ENCODE results near the gene TAF3.

TAF3 gene

GRCh38 chr10:8049865-8050555, 231.7 kb downstream of the TAF3 start:
- DNase-seq (no peak), ATAC-seq (replicated peaks) (no peak)
- Mint-ChIP-seq H3K27me3 (peaks cover 55 to 78% of the 10 kb centered on the region in 2 donors), H3K27ac (peak overlapping the region in 1 of 2 donors; percentile 38), H3K4me1 (ENCODE audit: low read depth in 2 of 2) (peaks cover 51 to 64% of the 10 kb centered on the region in 2 donors), H3K9me3 (no peaks in the 10 kb centered on the region), H3K36me3 (ENCODE audit: insufficient read depth) (peaks cover 57% of the 10 kb centered on the region), H3K4me3 (peak overlapping the region; percentile 79 to 80)

- H3K4me1 Mint-ChIP-seq (ENCODE audit: low read depth in 2 of 2), result peaks cover 46 to 58% of the 10 kb centered on the region in 2 donors
- DNase-seq, result no peak
- peak overlapping the region in 1 of 2 donors; percentile 38 for H3K27ac Mint-ChIP-seq
- peaks cover 50 to 72% of the 10 kb centered on the region in 2 donors for H3K27me3 Mint-ChIP-seq
- H3K36me3 Mint-ChIP-seq (ENCODE audit: insufficient read depth), result peaks cover 63% of the 10 kb centered on the region
- peak overlapping the region; percentile 79 to 80 for H3K4me3 Mint-ChIP-seq
- ATAC-seq (replicated peaks), result no peak
- H3K9me3 Mint-ChIP-seq, result no peaks in the 10 kb centered on the region
Measured at GRCh38 chr10:8050556-8051108, 232.3 kb downstream of the TAF3 start.

- no peaks in the 10 kb centered on the region for H3K9me3 Mint-ChIP-seq
- H3K4me3 Mint-ChIP-seq, result peak overlapping the region; percentile 79 to 80
- H3K36me3 Mint-ChIP-seq (ENCODE audit: insufficient read depth), result peaks cover 65% of the 10 kb centered on the region
- ATAC-seq (replicated peaks) (no peak), DNase-seq (no peak)
- no peak overlapping the region for H3K27ac Mint-ChIP-seq
- peaks cover 43 to 66% of the 10 kb centered on the region in 2 donors for H3K27me3 Mint-ChIP-seq
- peaks cover 40 to 52% of the 10 kb centered on the region in 2 donors for H3K4me1 Mint-ChIP-seq (ENCODE audit: low read depth in 2 of 2)
Measured at GRCh38 chr10:8051109-8051821, 233.0 kb downstream of the TAF3 start.

- Mint-ChIP-seq H3K4me3 (peak overlapping the region; percentile 74 to 90), H3K4me1 (ENCODE audit: low read depth in 2 of 2) (peaks cover 40 to 52% of the 10 kb centered on the region in 2 donors), H3K9me3 (no peaks in the 10 kb centered on the region), H3K27me3 (peaks cover 37 to 60% of the 10 kb centered on the region in 2 donors), H3K27ac (peak overlapping the region in 1 of 2 donors; percentile 97), H3K36me3 (ENCODE audit: insufficient read depth) (peaks cover 66% of the 10 kb centered on the region)
- DNase-seq (no peak), ATAC-seq (replicated peaks) (no peak)
Measured at GRCh38 chr10:8051851-8052257, 233.5 kb downstream of the TAF3 start.

- no peak for DNase-seq
- Mint-ChIP-seq H3K27ac (peak overlapping the region in 1 of 2 donors; percentile 97), H3K4me3 (peak overlapping the region; percentile 90 to 97), H3K9me3 (no peaks in the 10 kb centered on the region), H3K27me3 (peaks cover 31 to 54% of the 10 kb centered on the region in 2 donors), H3K36me3 (ENCODE audit: insufficient read depth) (peaks cover 70% of the 10 kb centered on the region), H3K4me1 (ENCODE audit: low read depth in 2 of 2) (peaks cover 40 to 51% of the 10 kb centered on the region in 2 donors)
- no peak for ATAC-seq (replicated peaks)
Measured at GRCh38 chr10:8052341-8052955, 234.1 kb downstream of the TAF3 start.

- peak overlapping the region; percentile 90 to 97 for H3K4me3 Mint-ChIP-seq
- H3K4me1 Mint-ChIP-seq (ENCODE audit: low read depth in 2 of 2), result peaks cover 42 to 46% of the 10 kb centered on the region in 2 donors
- ATAC-seq (replicated peaks), result no peak
- H3K9me3 Mint-ChIP-seq, result no peaks in the 10 kb centered on the region
- H3K36me3 Mint-ChIP-seq (ENCODE audit: insufficient read depth), result peaks cover 74% of the 10 kb centered on the region
- peaks cover 26 to 49% of the 10 kb centered on the region in 2 donors for H3K27me3 Mint-ChIP-seq
- DNase-seq, result no peak
- peak overlapping the region; percentile 97 to 100 for H3K27ac Mint-ChIP-seq
Measured at GRCh38 chr10:8052956-8053445, 234.7 kb downstream of the TAF3 start.

GRCh38 chr10:8053446-8054243, 235.3 kb downstream of the TAF3 start:
- peaks cover 76% of the 10 kb centered on the region for H3K36me3 Mint-ChIP-seq (ENCODE audit: insufficient read depth)
- H3K27ac Mint-ChIP-seq, result peak overlapping the region; percentile 97 to 100
- H3K4me3 Mint-ChIP-seq, result peak overlapping the region; percentile 90 to 97
- peaks cover 21 to 42% of the 10 kb centered on the region in 2 donors for H3K27me3 Mint-ChIP-seq
- peak; percentile 58 for ATAC-seq (replicated peaks)
- H3K9me3 Mint-ChIP-seq, result no peaks in the 10 kb centered on the region
- DNase-seq, result peak; percentile 90 to 92 (median 92)
- H3K4me1 Mint-ChIP-seq (ENCODE audit: low read depth in 2 of 2), result peaks cover 39 to 40% of the 10 kb centered on the region in 2 donors

GRCh38 chr10:8054244-8054493, 235.9 kb downstream of the TAF3 start:
- ATAC-seq (replicated peaks), result peak; percentile 2
- peaks cover 76% of the 10 kb centered on the region for H3K36me3 Mint-ChIP-seq (ENCODE audit: insufficient read depth)
- peak overlapping the region; percentile 90 to 97 for H3K4me3 Mint-ChIP-seq
- DNase-seq, result no peak
- H3K9me3 Mint-ChIP-seq, result no peaks in the 10 kb centered on the region
- H3K27ac Mint-ChIP-seq, result peak overlapping the region; percentile 97 to 100
- H3K27me3 Mint-ChIP-seq, result peaks cover 18 to 37% of the 10 kb centered on the region in 2 donors
- peaks cover 39 to 42% of the 10 kb centered on the region in 2 donors for H3K4me1 Mint-ChIP-seq (ENCODE audit: low read depth in 2 of 2)

GRCh38 chr10:8054494-8055407, 236.4 kb downstream of the TAF3 start, which contains the start of gene GATA3:
TSS of gene GATA3 (plus strand) at chr10:8054688. CDS start at chr10:8055656, 968 bp downstream.
- DNase-seq (peak; percentile 78 to 80 (median 78)), ATAC-seq (replicated peaks) (peak; percentile 63)
- Mint-ChIP-seq H3K4me3 (peak within 1 kb of the TSS; percentile 90 to 97), H3K36me3 (ENCODE audit: insufficient read depth) (peaks cover 77% of the 10 kb centered on the region), H3K27me3 (peaks cover 16 to 31% of the 10 kb centered on the region in 2 donors), H3K27ac (peak within 1 kb of the TSS; percentile 97 to 100), H3K9me3 (no peaks in the 10 kb centered on the region), H3K4me1 (ENCODE audit: low read depth in 2 of 2) (peaks cover 44 to 45% of the 10 kb centered on the region in 2 donors)

GRCh38 chr10:8055420-8056349, 237.4 kb downstream of the TAF3 start:
- peaks cover 49 to 54% of the 10 kb centered on the region in 2 donors for H3K4me1 Mint-ChIP-seq (ENCODE audit: low read depth in 2 of 2)
- H3K27me3 Mint-ChIP-seq, result peaks cover 16 to 23% of the 10 kb centered on the region in 2 donors
- H3K4me3 Mint-ChIP-seq, result peak overlapping the region; percentile 90 to 97
- H3K27ac Mint-ChIP-seq, result peak overlapping the region; percentile 97 to 100
- ATAC-seq (replicated peaks) (peak; percentile 3), DNase-seq (no peak)
- peaks cover 86% of the 10 kb centered on the region for H3K36me3 Mint-ChIP-seq (ENCODE audit: insufficient read depth)
- H3K9me3 Mint-ChIP-seq, result no peaks in the 10 kb centered on the region

GRCh38 chr10:8056378-8056777, 238.1 kb downstream of the TAF3 start:
- Mint-ChIP-seq H3K9me3 (no peaks in the 10 kb centered on the region), H3K4me3 (peak overlapping the region; percentile 90 to 97), H3K36me3 (ENCODE audit: insufficient read depth) (peaks cover 93% of the 10 kb centered on the region), H3K4me1 (ENCODE audit: low read depth in 2 of 2) (peaks cover 56 to 61% of the 10 kb centered on the region in 2 donors), H3K27ac (peak overlapping the region; percentile 97 to 100), H3K27me3 (peaks cover 16 to 19% of the 10 kb centered on the region in 2 donors)
- DNase-seq (no peak), ATAC-seq (replicated peaks) (no peak)

Data from effector memory CD8-positive, alpha-beta T cell (primary cell).